HEK293T (cell line): Measurements from ENCODE around the gene CHMP2A.
"Not testable (repeated sequence)": the region's sequence is repeated elsewhere in the genome, so short reads cannot be mapped to it uniquely, and the experiment has no call there.

ENCODE experiments used
- CTCF ChIA-PET: fragments of 350-600 bp; formaldehyde crosslinking; extraction: SDS; loops from one replicate; lab custom pipeline; 2021; ENCODE audit warnings: antibody characterized with exemption, inconsistent platforms; lab: Yijun Ruan, JAX
- POLR2A ChIA-PET: fragments of 350-600 bp; formaldehyde crosslinking; extraction: SDS; loops from one replicate; lab custom pipeline; 2020; ENCODE audit warnings: antibody characterized with exemption, inconsistent platforms; lab: Yijun Ruan, JAX
- DNase-seq: peaks from one replicate; pipeline ENCODE4 v3.0.0; 2012; ENCODE audit warnings: mixed read lengths; ENCODE audit errors: extremely low spot score
- ARNT ChIP-seq: fragments of 450-650 bp; IDR thresholded peaks from 2 replicates; pipeline ENCODE4 v1.6.1; 2017; ENCODE audit warnings: mild to moderate bottlenecking
- BHLHE40 ChIP-seq: fragments of 450-650 bp; IDR thresholded peaks from 2 replicates; pipeline ENCODE4 v1.6.1; 2016; ENCODE audit warnings: mild to moderate bottlenecking, moderate library complexity, borderline replicate concordance
- CTBP1 ChIP-seq: fragments of 450-650 bp; IDR thresholded peaks from 2 replicates; pipeline ENCODE4 v1.6.1; 2016; ENCODE audit warnings: borderline replicate concordance
- ELF4 ChIP-seq: fragments of 450-650 bp; IDR thresholded peaks from 2 replicates; pipeline ENCODE4 v1.6.1; 2017; ENCODE audit warnings: antibody characterized with exemption
- FOXA1 ChIP-seq: fragments of 450-650 bp; IDR thresholded peaks from 2 replicates; pipeline ENCODE4 v1.6.1; 2016; ENCODE audit warnings: mild to moderate bottlenecking
- FOXK2 ChIP-seq: fragments of 450-650 bp; IDR thresholded peaks from 2 replicates; pipeline ENCODE4 v1.6.1; 2016; ENCODE audit warnings: mild to moderate bottlenecking
- FOXM1 ChIP-seq: fragments of 450-650 bp; IDR thresholded peaks from 2 replicates; pipeline ENCODE4 v1.6.1; 2017; ENCODE audit warnings: mild to moderate bottlenecking, borderline replicate concordance
- HDGF ChIP-seq: fragments of 450-650 bp; IDR thresholded peaks from 2 replicates; pipeline ENCODE4 v1.6.1; 2017; ENCODE audit warnings: antibody characterized with exemption, borderline replicate concordance
- L3MBTL2 ChIP-seq: fragments of 450-650 bp; conservative IDR thresholded peaks from 2 replicates; pipeline ENCODE4 v1.6.1; 2016; ENCODE audit warnings: mild to moderate bottlenecking
- LEF1 ChIP-seq: fragments of 450-650 bp; IDR thresholded peaks from 2 replicates; pipeline ENCODE4 v1.6.1; 2017; ENCODE audit warnings: mild to moderate bottlenecking, borderline replicate concordance
- NFRKB ChIP-seq: fragments of 450-650 bp; IDR thresholded peaks from 2 replicates; pipeline ENCODE4 v1.6.1; 2016; ENCODE audit warnings: mild to moderate bottlenecking, moderate library complexity
- SP1 ChIP-seq: fragments of 450-650 bp; IDR thresholded peaks from 2 replicates; pipeline ENCODE4 v1.6.1; 2017
- SUZ12 ChIP-seq: fragments of 450-650 bp; IDR thresholded peaks from 2 replicates; pipeline ENCODE4 v1.6.1; 2016; ENCODE audit warnings: mild to moderate bottlenecking
- TARDBP ChIP-seq: fragments of 450-650 bp; IDR thresholded peaks from 2 replicates; pipeline ENCODE4 v1.6.1; 2016
- ZNF384 ChIP-seq: fragments of 450-650 bp; IDR thresholded peaks from 2 replicates; pipeline ENCODE4 v1.6.1; 2016
- TF ChIP-seq, protein P1 (sequence below): fragments of 450-650 bp; IDR thresholded peaks from 2 replicates; pipeline ENCODE4 v1.6.1; 2016

Gene CHMP2A

GRCh38 chr19:58581227-58582141, 26.6 kb upstream of the CHMP2A start:
- CTCF ChIA-PET: interaction anchor here (1.0 to 1.9 kb wide), 2 partner anchors 60 to 62 kb away, joined by 3 to 8 read pairs; partner anchors contain the start of gene ZBTB45
- no peak for TF ChIP-seq FOXM1
- TF ChIP-seq L3MBTL2: peak; percentile 63
- no peak for TF ChIP-seq HDGF
- POLR2A ChIA-PET: interaction anchor here (0.6 to 2.2 kb wide), 6 partner anchors 23 to 194 kb away, joined by 3 to 21 read pairs (median 10); partner anchors contain the start of genes CHMP2A, TRIM28, UBE2M and ZBTB45
- peak; percentile 85 for DNase-seq

- CTCF ChIA-PET: interaction anchor here (1.8 kb wide), 1 partner anchor 24 kb away, joined by 4 read pairs; the partner anchor contains the start of gene CHMP2A
- DNase-seq: no peak
- no peak for TF ChIP-seq HDGF
- TF ChIP-seq ELF4: no peak
- TF ChIP-seq BHLHE40: no peak
- TF ChIP-seq, protein P1, sequence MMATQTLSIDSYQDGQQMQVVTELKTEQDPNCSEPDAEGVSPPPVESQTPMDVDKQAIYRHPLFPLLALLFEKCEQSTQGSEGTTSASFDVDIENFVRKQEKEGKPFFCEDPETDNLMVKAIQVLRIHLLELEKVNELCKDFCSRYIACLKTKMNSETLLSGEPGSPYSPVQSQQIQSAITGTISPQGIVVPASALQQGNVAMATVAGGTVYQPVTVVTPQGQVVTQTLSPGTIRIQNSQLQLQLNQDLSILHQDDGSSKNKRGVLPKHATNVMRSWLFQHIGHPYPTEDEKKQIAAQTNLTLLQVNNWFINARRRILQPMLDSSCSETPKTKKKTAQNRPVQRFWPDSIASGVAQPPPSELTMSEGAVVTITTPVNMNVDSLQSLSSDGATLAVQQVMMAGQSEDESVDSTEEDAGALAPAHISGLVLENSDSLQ: no peak
- TF ChIP-seq SUZ12: no peak
- POLR2A ChIA-PET: interaction anchor here (1.5 to 2.2 kb wide), 3 partner anchors 24 to 60 kb away, joined by 6 to 21 read pairs (median 9); partner anchors contain the start of genes CHMP2A and ZBTB45
These were observed 24.7 kb upstream of the CHMP2A start for GRCh38 chr19:58579473-58580142.

GRCh38 chr19:58578012-58578925, 23.4 kb upstream of the CHMP2A start:
- no peak for DNase-seq
- POLR2A ChIA-PET: interaction anchor here (1.1 to 1.5 kb wide), 3 partner anchors 24 to 58 kb away, joined by 3 to 6 read pairs (median 3); partner anchors contain the start of genes CHMP2A, TRIM28 and ZBTB45
- CTCF ChIA-PET: no interaction called here
- TF ChIP-seq FOXA1: no peak
- no peak for TF ChIP-seq TARDBP

GRCh38 chr19:58577581-58577980, 22.7 kb upstream of the CHMP2A start:
- CTCF ChIA-PET, DNase-seq: not testable (repeated sequence)
- POLR2A ChIA-PET: interaction anchor here (1.1 to 3.3 kb wide), 3 partner anchors 22 to 34 kb away, joined by 3 to 20 read pairs (median 3); partner anchors contain the start of genes CHMP2A and TRIM28

GRCh38 chr19:58575183-58576041, 20.5 kb upstream of the CHMP2A start:
- CTCF ChIA-PET: interaction anchor here (1.5 kb wide), 1 partner anchor 56 kb away, joined by 8 read pairs; the partner anchor contains the start of gene ZBTB45
- peak; percentile 81 for DNase-seq
- TF ChIP-seq BHLHE40: no peak
- TF ChIP-seq SUZ12: no peak
- TF ChIP-seq TARDBP: peak; percentile 34; the same call in 1 of the 2 replicates
- TF ChIP-seq FOXA1: no peak
- peak; percentile 90 for TF ChIP-seq L3MBTL2
- peak; percentile 99 for TF ChIP-seq ZNF384
- POLR2A ChIA-PET: interaction anchor here (0.7 to 3.3 kb wide), 12 partner anchors 14 to 249 kb away, joined by 3 to 22 read pairs (median 6); partner anchors contain the start of genes CHMP2A, TRIM28, ZBTB45 and ZNF837

DNA sequence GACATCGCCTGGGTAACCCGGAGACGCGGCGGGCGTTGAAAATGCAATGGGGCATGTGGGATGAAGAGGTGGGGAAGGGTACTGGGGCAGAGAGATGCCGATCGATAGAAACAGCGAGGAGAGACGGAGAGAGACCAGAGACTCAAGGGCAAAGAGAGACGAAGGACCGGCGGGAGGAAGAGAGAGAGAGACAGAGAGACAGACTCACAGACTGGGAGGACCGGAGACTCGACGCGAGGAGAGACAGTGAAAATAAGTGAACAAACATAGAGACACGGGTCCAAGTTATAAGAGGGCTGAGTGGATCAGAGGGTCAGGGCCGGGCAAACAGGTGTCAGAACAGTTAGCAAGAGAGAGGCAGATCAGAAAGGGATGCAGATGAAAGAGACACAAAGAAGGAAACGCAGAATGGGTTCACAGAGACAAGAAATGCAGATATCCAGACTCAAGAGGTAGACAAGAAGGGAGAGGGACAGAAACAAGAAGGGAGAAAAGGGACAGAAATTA, 18.8 kb upstream of the CHMP2A start:
- DNase-seq: no peak
- TF ChIP-seq L3MBTL2: no peak; the same call in 1 of the 2 replicates
- TF ChIP-seq, protein P1: no peak
- no peak for TF ChIP-seq ARNT
- no peak for TF ChIP-seq CTBP1
- TF ChIP-seq BHLHE40: no peak
- no peak for TF ChIP-seq HDGF
- no peak for TF ChIP-seq FOXM1
- TF ChIP-seq SP1: no peak
- no peak for TF ChIP-seq LEF1
- TF ChIP-seq NFRKB: no peak
- no peak for TF ChIP-seq ZNF384
- no peak for TF ChIP-seq SUZ12
- no peak for TF ChIP-seq FOXA1
- no peak for TF ChIP-seq FOXK2
- no peak for TF ChIP-seq ELF4
- TF ChIP-seq TARDBP: no peak
- POLR2A ChIA-PET: interaction anchor here (2.8 kb wide), 1 partner anchor 54 kb away, joined by 13 read pairs; the partner anchor contains the start of gene ZBTB45
- CTCF ChIA-PET: no interaction called here
